CD1c-positive myeloid dendritic cell (primary cell): ENCODE data around the gene TMEM165.

Source experiments
- DNase-seq: peaks from one replicate; pipeline ENCODE4 v3.0.0-alpha.2; 2016; ENCODE audit errors: extremely low spot score

TMEM165 gene

DNA sequence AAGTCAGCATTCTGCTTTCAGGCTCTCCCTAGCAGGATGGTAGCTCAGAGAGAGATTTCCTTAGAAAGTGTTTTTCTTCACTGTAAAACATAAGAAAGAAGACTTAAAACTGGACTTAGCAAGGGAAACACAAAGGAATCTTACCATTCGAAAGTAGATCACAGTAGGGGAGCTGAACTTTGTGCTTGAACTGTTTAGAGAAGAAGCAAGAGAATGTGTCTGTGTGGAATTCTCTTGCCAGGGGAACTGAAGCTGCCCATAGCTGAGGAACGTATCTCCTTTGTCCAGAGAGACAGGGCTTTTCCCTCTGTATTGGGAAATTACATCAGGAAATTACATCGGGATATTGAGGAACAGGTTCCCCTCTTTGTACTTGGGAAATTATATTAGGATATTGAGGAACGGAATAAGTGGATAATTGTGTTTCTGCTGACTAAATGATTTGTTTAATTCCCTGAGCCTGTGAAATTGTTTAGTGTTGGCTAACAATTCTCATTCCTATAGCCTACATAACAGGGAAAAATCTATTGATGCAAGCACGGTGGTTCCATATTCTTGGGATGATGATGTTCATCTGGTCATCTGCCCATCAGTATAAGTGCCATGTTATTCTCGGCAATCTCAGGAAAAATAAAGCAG lies 28.6 kb upstream of the TMEM165 start:
- no peak for DNase-seq

DNA sequence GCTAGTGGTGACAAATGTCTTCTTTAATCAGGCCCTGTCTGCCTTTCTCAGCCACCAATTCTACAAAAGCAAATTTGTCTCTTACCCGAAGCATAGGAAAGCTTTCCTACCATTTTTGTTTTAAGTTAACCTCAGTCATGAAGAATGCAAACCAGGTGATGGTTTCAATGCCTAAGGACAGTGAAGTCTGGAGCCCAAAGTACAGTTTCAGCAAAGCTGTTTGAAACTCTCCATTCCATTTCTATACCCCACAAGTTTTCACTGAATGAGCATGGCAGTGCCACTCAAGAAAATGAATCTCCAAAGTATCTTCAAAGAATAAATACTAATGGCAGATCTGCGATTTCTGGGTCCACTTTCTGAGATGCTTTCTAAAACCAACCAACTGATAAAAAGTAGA lies 25.8 kb upstream of the TMEM165 start:
- no peak for DNase-seq

DNA sequence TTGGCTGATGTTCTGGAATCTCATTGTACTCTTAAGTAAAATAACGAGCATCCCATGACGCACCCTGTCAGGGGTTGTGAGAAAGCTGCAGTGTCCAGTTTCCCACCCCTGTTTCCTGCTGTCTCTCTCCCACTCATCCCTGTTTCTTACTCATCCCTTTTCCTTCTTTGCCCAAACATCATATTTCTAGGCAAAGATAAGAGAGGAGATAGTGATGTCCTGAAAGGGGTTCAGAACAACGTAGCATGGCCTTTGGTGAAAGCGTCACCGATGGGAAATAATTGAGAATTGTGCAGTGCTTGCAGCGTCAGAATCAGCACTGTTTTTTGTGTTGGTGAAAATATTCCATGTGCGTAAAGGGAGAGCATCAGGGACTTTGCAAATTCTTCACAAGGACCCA lies 23.5 kb upstream of the TMEM165 start:
- no peak for DNase-seq

DNA sequence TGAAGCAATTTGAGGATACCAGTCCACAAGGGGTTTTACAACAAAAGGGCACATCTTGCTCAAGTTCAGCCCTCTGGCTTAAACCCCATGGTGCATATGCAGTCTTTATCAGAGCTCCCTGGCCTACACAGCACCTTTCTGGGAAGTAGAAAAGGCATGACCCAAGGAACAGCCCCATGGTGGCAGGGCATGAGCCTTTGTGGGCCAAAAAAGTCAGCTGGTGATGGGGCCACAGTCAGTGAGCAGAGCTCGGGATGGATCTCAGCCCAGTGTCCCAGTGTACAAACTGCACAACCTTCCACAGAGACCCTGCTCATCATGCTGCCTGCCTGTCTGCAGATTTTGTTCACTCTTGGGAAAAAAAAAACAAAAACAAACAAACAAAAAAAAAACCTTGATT lies 22.3 kb upstream of the TMEM165 start:
- no peak for DNase-seq

DNA sequence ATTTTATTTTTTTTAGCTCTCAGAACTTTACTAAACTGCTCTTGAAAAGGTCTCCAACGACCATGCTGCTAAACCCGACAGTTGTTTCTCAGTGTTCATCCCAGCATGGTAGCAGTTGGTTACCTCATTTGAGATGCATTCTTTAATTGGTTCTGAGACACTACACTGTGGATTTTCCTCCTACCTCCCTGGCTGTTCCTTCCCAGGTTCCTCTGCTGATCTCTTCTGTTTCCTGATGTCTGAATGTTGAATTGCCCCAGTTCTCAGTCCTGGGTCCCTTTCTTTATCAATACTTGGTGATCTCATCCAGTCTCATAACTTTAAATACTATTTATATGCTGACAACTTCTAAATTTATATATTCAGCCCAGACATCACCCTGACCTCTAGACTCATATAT lies 19.1 kb upstream of the TMEM165 start:
- DNase-seq, result no peak

DNA sequence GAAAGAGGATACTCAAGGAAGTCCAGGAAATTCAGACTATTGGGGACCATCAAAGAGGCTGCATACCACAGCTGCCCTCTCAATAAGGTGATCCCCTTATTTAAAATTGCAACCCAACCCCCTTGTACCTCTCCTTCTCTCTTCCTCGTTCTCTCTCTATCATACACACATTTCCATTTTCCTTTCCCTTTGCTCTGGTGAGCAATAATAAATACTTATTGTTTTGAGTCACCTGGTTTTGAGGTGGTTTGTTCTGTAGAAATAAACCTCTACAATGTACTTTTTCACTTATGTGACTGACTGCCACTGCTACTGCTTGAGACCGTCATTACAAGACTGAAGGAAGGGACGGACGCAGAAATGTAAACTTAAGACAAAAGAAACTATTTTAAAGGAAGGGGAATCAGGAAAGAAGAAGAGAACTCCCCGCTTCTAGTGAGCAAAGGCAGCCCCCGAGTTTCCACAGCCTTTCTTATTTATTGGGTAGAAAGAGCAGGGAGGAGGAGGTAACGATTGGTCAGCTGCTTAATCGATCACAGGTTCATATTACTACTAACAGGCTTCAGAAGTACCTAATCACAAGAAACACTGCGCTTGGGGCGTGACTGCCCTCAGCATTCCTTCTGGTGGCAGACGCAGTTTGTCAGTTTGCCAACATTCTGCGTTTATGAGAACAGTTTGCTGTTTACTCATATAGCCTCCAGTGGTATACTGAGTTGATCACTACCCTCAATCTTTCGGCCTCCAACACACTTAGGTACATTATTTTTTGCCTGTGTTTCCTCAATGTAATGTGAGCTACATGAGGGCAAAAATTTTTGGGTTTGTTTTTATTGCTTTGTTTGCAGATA lies 16.9 kb upstream of the TMEM165 start:
- DNase-seq, result no peak

DNA sequence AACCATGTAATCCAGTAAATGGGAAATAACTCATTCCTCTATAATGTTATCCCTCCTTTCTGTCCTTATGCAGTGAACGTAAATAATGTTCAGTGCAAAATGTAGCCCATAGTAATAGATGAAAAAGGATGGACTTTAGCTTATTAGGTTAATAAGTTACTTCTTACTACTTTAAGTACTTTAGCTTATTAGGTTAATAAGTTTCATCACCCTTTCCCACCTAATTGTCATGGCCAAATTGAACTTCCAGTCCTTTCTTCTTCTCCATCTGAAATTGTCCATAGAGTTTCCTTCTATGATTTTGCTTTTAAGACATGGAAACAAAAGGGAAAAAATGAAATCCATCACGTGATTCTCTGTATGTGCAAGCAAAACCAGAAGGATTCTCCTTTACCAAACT lies 15.2 kb upstream of the TMEM165 start:
- DNase-seq, result no peak

DNA sequence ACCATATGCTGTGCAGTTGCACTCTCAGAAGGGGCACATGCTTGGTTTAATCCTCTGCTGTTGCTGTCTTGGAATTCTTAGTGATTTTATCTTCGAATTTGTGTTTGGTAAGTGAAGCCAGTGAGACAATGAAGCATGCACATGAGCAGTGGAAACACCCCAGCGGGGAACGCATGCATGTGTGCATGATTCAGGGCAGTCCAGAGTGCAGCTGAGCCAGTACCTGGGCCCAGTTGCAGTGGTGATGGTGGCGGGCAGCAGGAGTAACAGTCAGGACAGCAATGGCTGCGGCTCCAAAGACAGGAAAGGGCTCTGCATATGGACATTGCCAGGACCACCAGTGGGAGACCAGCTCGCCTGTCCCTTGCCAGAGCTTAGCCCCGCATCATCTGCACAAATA lies 14.3 kb upstream of the TMEM165 start:
- no peak for DNase-seq

DNA sequence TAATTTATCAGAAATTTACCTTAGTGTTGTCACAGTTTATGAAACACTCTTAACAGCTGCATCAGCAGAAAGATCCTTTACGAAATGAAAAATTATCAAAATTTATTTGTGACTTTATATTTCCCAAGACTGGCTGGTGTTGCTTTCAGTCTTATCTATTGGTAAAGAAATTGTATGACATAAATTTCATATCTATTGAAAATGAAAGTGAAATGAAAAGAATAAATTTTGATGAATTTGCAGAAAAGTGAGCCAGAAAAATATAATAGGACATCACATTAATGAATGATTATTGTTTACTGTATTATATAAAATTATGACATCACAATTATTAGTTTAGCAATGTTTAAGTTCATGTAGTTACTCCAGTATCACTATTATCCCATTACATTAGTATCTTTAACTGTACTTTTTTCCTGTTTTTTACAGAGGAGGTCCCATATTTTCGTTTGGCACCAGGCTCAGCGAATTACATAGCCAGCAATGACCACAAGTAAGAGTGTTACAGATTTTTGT lies 13.2 kb upstream of the TMEM165 start:
- no peak for DNase-seq

DNA sequence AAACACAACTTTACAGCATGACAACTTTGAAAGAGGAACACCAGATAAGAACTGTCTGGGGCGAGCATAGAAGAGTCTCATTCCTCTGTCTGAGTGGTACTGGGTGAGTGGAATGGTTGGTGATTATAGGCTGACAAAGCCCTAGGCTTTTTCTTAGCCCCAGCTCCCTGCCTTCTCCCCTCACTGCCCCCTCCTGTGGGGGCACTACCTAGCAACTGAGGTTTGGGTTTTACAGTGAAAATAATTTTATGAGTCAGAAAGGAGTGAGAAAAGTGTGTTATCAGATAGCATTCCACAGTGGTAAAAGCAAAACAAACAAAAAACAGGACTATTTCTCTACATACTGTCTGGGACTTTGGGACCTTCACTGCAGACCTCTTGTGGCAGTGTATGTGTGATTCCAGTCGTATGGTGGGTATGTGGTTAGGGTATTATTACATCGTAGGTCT lies 10.5 kb upstream of the TMEM165 start:
- DNase-seq, result no peak

DNA sequence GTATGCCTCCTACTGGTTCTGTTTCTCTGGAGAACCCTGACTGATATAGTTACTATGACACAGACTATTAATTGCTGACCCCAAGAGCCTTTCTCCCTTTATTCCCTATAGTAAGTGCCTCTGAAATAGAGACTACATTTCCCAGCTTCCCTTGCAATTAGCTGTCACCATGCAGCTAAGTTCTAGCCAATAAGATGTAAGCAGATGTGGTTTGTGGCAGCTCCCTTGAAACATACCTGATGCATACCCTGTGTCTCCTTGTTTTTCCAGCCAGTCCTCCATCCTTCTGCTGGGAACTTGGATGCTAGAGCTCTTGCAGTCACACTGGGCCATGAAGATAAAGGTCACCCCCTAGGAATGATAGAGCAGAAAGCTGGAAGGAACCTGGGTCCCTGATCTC lies 9.7 kb upstream of the TMEM165 start:
- no peak for DNase-seq

DNA sequence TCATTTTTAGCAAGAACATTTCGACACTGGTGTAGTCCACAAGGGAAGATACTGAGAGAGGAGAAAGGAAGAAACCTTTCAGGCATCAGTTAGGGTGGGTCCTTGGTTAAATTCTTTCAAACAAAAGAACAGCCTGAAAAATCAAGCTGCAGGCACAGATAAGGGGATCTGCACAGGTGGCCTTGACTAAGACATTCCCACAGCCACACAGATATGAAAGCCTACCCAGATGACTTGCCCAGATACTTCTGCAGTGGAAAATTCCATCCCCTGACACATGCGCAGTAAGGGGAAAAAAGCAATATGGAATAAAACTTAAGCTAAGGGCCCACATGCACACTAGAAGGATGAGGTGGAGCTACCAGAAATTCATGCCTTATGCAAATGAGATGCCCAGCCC lies 8.9 kb upstream of the TMEM165 start:
- DNase-seq, result no peak

DNA sequence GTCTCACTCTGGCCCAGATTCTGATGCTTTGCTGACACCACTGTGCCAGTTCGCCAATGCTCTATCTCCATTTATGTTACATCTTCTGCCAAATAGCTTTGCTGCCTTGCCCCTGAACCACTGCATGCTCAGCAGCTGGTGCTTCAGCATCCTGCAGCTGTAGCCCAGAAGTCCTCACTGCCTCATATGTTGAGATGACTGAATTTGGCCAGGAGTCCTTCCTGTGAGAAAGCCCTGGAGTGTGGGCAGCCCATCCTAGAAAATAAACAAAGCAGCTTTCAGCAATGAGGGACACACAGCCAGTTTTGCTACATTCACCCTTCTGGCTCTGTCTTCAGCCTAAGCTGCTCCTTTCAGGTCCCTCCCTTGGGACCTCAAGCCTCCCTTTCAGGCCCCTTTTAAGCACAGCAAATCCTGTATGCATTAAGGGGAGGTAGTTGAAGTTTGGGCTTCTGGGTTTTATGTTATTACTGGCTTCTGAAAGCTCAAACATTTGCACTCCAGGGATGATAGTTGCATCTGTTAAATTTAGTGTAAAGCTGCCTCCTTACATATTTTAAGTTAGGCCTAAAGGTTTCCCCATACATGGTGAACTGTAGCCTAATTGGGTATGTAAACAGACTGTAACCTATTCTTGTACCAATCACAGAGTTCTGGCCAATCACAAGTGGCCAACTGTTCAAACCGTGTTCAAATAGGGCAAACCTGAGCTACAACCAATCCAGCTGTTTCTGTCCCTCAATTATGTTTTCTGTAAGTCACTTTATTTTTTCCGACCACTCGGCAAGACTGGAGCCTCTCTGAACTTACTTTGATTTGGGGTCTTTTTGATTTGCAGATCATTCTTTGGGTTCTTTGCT lies 2.1 kb upstream of the TMEM165 start:
- DNase-seq, result no peak

DNA sequence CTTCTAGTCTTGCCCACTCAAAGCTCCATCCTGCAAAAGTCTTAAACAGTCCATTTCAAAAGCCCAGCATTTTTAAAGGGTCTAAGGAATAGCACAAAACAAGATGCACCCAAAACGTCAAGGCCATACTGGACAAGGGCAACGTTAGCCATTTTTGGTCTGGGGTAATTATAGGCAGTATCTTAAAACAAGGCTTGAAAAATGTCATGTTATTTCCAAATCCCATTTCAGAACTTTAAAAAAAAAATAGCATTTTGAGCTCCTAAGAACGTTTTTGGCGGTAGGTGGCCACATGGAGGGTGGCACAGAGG lies 584 bp upstream of the TMEM165 start:
- no peak for DNase-seq

DNA sequence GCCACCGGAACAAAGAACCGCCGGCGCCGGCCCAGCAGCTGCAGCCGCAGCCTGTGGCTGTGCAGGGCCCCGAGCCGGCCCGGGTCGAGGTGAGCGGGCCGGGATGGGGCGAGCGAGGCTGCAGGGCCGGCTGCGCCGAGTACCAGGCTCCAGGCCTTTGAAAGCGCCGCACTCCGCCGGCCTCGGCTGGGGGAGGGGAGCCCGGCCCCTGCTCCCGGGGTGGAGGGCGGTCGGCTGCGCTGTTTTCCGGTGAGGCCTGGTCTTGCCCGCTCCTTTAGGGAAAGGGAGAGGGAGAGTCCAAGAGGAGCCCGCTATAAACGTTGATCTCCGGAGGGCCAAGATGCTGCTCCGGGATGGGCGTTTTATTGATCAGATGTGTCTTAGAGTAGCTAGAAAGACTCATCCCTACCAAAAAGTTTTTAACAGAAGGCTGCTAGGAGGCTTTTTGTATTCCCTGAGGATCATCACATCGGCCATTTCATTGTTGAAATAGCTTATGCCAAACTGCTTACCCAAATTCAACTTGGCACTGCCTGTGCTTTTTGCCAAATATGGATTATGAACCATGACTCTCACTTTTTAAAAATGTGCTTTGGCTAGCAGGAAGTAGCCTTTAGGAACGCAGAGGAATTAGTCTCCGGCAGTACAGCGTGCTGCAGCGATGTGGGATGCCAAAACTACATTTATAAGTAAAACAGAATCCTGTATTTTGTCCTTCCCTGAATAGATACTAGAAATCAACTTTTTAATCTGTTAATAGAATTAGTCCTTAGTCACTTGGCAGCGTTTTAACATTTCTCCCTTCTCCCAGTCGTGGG lies 760 bp downstream of the TMEM165 start:
- DNase-seq, result peak; percentile 41

DNA sequence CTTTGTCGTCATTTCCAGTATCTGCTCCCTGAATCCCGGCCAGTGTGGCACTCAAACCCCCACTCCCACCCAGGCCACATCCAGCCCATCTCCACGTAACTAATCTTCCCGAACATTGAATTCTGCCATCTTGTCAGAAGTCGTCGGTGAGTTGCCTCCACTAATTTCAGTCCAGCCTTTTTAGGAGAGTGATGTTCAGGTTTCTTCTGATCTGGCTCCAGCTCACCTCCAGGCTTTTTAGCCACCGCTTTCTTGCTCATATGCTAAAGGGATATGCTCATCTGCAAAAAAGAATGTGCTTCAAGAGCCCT lies 1.3 kb downstream of the TMEM165 start:
- peak; percentile 11 for DNase-seq

DNA sequence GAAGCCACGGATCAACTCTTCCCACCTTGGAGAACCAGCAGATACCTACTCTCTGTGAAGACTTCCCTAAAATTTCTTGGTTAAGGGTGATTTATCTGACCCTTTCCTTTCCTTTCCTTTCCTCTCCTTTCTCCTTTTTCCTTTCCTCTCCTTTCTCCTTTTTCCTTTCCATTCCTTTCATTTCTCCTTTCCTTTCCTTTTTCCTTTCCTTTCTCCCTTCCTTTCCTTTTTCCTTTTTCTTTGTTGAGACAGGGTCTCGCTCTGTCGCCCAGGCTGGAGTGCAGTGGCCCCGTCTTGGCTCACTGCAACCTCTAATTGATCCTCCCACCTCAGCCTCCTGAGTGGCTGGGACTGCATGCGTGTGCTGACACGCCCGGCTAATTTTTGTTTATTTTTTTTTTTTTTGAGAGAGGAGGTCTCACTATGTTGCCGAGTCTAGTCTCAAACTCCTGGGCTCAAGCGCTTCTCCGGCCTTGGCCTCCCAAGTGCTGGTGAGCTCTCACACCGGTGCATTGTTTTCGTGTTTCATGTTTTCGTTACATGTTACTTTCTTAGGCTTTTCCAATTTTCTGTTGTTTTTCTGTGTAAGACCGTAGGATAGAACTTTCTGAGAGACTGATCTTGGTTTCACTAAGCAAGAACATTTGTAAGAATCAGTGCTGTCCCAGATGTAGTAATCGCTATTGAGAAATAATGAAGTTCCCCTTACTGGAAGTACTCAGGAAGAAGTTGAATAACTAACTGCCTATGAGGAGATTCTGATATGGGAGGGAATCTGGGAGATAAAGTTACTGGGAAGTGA lies 2.0 kb downstream of the TMEM165 start:
- peak; percentile 90 for DNase-seq

DNA sequence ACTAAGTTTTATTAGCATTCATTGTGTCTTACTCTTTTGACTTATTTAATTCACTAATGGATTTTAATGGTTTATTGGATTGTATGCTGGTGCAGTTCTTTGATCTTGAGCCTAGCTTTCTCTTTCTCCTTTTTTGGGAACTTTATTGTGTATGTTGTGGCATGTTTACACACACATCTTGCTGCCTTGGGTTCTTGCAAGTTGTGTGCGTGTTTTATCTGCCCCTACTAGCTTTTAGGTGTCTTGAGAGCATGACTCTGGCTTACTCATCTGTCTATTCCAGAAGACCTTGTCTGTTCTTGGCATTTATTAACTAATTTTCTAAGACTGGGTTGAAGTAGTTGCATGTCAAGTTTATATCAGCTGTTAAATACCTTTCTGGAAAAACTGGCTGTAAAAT lies 2.7 kb downstream of the TMEM165 start:
- peak; percentile 22 for DNase-seq

DNA sequence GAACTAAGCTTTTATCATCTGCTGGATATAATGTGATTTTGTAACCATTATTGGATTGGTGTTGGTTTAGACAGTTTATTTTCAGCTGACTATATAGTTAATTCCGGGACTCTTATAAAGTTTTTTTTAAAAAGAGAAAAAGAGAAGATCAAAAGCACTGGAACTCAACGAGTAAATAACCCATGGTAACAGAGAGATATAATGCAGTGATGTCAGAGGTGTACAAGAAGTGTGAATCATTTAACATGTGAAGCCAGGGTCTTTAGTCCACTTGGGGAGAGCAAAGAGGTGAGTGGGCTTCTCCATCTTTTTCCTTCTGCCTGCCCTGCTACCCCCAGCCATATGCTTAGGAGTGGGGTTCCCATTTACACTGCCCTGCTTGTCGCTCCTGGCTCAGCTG lies 3.2 kb downstream of the TMEM165 start:
- peak; percentile 13 for DNase-seq

DNA sequence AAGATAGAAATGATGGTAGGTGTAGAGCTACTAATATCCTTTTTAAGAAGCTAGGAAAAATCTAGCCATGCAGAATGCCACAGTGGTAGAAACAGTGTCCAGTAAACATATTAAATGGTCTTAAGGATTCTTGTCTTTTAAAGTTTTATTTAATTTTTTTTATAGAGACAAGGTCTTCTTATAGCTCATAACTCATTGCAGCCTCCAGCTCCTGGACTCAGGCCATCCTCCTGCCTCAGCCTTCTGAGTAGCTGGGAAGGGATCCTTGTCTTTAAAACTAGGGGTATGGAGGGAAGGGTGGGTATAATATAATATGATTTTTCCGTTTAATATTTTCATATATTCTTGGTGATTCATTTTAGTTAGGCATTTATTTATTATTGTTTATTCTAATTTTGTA lies 3.8 kb downstream of the TMEM165 start:
- DNase-seq, result no peak

DNA sequence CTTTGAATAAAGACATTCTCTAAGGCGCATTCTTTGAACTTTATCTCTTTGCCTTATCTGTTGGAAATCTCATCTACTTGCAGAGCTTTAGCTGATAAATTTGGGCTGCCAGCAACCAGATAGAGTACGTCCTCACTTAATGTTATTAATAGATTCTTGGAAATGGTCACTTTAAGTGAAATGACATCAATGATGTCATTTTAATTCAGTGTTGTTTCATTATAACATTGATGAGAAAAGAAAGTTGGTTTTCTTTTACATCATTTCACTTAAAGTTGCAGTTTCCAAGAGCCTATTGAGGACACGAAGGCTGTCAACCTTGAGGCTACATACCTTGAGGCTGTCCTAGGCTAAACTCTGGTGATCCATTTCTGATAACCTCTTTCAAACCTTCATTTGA lies 9.3 kb downstream of the TMEM165 start:
- no peak for DNase-seq
